HT-29 (cell line): ENCODE data around the gene FYTTD1. TPM values are rescaled to one million over a fixed set of nuclear protein-coding genes. Genes with fewer than 3 reads are reported as not detected.

Experiments used
- DNase-seq: peaks from one replicate; pipeline ENCODE4 v3.0.0-alpha.2; 2015; ENCODE audit warnings: low spot score
- total RNA-seq: library from RNA; depleted of rRNA; stranded (reverse); fragments of >200 nt; shearing (Covaris generic); gene quantifications from 2 replicates; pipeline ENCODE4 v1.2.3, GENCODE V29; 2014

The FYTTD1 gene
- total RNA-seq, 1 experiment from 2014 or later = 29.2 TPM

DNA sequence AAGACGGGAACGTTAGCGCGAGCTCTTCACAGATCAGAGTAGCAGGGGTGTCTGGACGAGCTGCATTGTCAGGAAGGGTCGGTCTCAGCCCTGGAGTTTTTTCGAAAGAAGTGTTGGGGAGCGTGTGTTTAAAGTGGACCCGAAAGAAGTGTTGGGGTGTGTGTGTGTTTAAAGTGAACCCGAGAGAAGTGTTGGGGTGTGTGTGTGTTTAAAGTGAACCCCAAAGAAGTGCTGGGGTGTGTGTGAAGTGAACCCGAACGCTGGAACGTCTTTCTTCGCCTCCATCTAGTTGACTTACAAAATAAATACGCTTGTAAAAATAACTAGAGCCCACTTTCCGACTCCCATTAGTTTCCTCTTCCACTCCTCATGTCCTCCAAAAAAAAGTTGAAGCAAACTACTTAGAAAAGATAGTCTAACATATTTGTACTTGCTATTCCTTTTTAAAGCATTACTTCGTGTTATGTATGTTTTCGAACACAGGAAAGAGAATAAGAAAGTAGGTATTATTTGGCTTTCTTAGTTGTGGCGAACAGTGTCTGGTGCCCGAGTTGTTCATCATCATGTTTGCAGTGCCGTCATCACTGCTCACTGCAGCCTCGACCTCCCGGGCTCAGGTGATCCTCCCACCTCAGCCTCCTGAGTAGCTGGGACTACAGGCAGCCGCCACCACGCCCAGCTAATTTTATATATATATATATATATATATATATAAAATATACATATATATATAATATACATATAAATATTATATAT lies 42.4 kb downstream of the FYTTD1 start:
- peak; percentile 52 for DNase-seq

DNA sequence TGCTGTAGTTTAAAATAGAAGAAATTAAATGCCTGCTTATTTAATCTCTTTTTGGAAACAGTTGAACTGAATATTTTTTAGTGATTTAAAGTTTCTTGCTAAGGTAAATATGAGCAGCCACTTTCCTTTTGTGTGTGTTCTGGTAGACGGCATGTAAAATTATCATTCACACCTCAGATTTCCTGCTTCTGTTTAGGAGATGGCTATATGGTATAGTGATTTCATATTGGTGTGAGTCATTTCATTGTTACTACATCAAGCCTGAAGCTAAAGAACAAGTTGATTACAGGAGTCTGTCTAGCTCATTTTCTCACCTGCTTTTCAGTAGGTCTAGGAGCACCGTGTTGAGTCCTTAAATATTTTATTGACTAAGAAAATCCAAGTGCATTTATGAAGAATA lies 43.6 kb downstream of the FYTTD1 start:
- DNase-seq = peak; percentile 36

DNA sequence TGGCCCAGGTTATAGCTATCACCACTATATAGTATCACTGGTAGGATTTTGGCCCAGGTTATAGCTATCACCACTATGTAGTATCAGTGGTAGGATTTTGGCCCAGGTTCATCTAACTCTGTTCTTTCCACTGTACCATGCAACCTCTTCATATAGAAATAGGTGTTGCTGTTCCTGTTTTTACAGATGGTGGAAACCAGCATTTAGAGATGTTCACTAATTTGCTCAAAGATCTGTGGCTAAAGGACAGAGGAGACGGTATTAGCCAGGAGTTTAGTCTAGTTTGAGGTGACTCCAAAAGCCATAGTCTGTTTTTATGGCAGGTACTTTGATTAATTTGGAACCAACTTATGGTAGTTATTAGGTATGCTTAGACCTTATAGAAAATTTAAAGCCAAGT lies 44.4 kb downstream of the FYTTD1 start:
- DNase-seq = no peak

DNA sequence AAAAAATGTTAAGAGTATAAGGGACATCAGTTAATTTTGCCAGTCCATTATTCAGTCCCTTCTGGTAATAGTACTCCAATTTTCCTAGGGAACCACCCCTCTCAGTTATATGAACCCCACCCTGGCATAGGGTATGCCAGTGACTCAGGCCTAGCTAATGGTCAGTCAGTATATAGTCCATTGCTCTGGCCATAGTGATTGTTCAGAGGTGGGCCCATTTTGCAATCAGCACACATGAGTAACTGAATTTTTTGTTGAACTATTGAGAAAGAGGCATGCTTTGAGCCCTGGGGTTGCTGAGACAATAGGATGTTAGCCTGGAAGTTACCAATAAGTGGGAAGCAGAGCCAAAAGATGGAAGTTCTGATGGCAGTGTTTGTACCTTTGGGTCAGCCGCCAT lies 45.5 kb downstream of the FYTTD1 start:
- DNase-seq = no peak

DNA sequence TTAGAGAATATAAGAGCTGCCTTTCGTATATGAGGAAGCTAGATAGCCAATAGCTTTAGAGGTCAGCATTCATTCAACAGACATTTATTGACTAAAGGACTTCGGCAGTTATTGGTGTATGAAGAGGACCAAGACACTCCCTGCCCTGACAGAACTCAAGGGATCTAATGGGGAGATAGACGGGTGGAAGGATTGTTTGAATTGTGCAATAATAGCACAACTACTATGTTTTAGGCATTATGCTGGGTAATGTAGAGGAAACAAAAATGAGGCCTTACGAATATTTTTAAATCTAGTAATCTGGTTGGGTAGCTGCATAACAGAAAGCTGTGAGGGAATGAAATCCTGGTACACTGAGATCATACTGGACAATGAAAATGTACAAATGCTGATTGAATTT lies 46.4 kb downstream of the FYTTD1 start:
- no peak for DNase-seq

DNA sequence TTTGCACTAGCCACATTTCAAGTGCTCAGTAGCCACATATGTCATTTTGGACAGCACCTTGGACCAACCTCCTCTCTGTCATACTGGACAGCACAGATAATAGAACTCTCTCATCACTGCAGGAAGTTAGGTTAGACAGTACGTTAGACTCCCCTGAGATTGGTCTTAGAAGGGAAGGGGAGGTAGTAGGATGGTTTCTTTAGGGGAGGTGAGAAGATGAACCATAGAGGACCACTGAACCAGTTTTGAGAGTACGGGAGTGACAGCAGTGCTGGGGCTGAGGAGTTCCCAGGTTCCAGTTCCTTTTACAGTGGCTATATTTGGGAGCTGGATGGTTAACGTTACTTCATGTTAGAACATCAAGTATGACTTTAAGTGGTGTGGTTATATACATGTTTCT lies 49.2 kb downstream of the FYTTD1 start:
- no peak for DNase-seq

DNA sequence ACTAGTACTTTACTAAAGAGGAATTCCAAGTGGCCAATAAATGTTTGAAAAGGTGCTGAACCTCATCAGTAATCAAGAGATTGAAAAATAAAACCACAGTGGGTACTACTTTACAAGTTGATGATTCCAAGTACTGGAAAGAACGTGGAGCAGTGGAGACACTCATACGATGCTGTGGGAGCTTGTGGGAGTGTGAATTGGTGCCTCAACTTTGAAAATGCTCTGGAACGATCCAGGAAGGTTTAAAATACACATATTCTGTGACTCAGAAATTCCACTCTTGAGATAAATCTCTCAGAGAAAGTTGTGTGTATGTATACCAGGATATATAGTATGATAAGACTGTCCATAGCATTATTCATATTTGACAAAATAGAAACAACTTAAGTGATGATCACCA lies 50.7 kb downstream of the FYTTD1 start:
- no peak for DNase-seq

DNA sequence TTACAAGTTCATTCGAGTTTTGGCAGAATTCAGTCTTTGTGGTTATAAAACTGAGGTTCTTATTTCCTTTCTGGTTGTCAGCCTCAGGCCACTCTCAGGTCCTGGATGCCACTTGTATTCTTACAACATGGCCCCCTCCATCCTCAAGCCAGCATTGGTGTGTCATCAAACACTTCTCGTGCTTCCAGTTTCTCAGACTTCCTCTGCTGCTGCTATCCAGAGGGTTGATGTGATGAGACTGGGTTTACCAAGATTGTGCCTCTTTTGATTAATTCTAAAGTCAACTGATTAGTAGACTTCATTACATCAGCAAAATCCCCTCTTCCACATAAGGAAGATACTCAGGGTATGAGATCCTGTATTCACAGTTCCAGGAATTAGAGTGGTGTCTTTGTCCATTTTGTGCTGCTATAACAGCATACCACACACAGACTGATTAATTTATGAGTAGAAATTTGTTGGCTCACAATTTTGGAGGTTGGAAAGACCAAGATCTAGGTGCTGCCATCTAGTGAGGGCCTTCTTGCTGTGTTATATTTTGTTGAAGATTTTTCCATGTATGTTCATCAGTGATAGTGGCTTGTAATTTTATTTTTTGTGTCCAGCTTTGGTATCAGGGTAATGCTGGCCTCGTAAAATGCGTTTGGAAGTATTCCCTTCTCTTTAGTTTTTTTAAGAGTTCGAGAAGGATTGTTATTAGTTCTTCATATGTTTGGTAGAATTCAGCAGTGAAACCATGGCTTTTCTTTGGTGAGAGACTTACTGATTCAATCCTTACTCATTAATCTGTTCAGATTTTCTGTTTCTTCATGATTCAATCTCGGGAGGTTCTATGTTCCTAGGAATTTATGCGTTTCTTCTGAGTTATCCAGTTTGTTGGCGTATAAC lies 52.5 kb downstream of the FYTTD1 start:
- peak; percentile 56 for DNase-seq

DNA sequence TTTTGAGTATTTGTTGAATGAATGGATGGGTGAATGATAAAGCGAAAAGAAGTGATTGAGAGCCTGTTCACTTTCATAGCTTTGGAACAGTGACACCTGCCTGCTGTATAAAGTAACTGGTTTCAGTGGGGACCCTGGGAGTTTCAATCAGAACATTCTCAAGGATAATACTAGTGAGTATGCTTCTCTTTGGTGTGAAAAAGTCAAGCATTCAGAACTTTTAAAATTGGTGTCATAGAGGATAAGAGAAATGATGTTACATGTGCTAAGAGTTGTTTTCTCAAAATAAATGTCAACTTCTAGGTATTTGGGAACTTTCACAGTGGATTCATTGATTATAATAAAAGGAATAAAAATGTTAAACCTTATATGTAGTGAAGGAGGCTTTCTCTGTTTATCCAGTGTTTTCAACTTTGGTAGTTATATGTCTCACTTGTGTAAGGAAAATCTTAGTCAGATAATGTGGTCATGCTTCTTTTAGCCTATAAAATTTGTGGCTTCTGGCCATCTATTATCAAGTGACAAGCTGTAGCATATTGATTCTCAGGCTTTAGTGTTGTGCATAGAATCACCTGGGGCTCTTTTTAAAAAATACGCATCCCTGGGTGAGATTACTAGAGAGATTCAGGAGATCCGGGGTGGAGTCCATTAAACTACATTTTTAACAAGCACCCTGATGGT lies 53.2 kb downstream of the FYTTD1 start:
- DNase-seq = no peak

DNA sequence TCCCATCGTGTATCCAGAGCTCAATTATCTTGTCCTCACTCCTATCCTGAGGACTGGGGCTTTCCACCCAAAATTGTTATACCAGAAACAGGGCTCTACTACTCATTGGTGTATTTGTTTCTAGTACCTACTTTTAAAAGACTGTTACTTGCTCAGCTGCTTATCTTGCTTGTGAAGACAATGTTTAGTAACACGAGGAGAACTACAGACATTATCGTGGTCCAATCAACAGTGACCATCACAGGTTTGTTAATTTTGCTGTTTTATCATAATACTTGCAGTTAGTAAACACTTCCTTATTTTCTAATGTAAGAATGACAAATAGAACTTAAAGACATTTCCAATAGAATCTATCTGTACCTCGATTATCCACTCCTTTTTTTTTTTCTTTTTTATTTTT lies 54.8 kb downstream of the FYTTD1 start:
- no peak for DNase-seq

DNA sequence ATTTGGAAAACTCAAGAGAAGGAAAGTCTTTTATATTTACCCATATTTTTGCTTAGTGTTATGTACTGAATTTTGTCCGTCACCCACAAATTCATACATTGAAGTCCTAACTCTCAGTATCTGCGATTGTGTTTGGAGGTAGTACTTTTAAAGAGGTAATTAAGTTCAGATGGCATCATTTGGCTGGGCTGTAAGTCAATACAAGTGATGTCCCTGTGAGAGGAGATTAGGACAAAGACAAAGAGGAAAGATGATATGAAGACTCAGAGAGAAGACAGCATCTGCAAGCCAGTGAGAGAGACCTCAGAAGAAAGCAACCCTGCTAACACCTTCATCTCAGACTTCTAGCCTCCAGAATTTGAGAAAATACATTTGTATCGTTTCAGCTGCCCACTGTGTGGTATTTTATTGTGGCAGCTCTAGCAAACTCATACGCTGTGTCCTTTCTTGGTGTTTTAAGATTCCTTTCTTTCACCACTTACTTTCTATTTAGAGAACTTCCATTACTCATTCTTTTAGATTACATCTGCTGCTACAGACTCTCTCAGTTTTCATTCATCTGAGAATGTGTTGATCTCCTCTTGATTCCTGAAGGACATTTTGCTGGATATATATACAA lies 58.4 kb downstream of the FYTTD1 start:
- DNase-seq = no peak

DNA sequence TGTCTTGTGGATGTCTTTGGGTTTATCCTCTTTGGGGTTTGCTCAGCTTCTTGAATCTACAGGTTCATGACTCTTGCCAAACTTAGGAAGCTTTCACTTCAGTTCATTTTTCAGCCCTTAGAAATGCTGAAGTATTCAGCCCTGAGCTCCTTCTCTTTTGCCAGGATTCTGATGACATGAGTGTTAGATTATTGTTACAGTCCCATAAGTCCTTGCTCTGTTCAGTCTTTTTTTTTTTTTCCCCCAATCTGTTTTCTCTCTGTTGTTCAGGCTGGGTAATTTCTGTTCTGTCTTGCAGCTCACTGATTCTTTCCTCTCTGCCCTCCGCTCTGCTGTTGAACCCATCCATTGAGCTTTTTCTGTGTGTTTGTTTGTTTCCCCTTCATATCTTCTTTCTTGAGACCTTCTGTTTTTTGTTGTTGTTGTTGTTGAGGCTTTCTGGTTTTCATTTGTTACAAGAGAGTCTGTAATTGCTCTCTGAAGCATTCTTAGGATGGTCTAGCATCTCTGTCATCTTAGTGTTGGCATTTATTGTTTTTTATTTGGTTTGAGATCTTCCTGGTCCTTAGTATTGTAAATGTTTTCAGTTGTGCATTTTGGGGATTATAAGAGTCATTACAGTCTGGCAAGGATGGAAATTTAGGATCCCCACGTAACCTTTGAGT lies 59.8 kb downstream of the FYTTD1 start:
- DNase-seq = no peak

DNA sequence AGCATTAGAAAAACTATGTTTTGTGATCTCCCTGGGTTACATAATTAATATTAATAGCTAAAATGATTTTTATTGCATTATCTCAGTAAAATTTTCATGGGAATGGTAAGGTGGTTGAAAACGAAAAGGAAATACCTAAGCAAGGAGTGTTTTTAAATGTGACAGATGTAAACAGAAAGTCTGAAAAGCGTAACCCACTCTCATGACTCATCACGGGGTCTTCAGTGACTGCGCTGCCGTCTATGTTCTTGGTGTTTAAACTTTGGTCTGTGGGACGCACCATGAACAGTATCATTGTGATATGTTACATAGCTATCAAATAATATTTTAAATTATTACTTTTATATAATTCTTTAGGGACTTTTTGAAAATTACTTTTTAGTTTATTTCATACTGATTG lies 61.2 kb downstream of the FYTTD1 start:
- DNase-seq = no peak

DNA sequence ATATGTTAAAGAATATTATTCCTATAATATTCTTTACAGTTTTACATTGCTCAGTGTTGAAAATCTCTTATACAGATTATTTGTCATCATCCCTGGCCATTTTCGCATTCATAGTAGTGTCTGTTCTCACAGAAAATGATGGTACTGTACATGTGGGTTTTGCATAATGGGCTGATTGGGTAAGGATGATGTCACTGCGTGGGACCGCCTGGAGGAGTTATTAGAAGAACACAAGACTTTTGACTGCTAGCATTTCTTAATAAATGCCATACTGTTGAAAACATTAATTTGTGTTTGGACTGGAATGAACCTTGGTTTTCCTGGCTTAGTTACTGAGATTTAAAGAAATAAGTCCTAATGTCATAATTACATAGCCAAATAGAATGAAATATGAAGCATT lies 61.7 kb downstream of the FYTTD1 start:
- no peak for DNase-seq

DNA sequence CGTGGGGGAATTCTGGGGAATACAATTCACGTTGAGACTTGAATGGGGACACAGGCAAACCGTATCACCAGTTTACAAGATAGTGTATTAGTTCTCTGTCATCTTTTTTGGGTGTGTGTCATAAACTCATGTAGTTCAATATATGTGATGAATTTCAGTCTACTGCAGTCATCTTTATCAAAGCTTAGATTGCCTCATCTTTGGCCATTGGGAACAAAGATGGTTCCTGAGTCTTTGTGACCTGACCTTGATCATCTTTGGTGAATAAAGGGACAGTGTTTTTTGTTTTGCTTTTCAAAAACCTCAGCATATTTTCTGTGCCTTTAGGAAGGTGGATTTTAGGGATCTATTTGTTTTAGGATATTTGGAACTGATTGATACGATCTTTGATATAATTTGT lies 64.7 kb downstream of the FYTTD1 start:
- DNase-seq = no peak

DNA sequence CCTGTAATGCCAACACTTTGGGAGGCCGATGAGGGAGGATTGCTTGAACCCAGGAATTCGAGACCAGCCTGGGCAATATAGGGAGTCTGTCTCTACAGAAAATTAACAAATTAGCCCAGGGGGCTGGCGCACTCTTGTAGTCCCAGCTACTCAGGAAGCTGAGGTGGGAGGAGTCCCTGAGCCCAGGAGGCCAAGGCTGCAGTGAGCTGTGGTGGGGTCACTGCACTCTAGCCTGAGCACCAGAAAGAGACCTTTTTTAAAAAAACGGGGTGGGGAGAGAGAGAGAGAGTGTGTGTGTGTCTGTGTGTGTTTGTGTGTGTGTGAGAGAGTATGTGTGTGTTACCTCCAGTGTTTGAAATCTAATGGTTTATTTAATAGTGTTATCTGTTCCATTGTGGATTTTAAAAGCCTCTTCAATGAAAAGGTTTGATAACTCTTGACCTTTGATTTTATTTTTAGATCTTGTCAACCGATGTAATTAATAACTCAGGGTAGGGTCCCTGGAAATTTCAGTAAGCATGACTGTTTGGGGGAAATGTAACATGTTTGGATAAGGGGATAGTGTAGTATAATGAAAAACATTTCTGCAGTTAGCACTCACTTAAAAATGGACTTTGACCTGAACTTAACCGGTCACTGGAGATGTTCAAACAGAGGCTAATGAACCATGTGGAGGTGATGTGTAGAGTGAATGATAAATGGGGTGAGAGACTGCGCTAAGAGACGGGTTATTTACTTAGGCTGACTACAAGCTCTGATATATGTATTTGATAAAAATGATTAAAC lies 71.1 kb downstream of the FYTTD1 start:
- peak; percentile 58 for DNase-seq

DNA sequence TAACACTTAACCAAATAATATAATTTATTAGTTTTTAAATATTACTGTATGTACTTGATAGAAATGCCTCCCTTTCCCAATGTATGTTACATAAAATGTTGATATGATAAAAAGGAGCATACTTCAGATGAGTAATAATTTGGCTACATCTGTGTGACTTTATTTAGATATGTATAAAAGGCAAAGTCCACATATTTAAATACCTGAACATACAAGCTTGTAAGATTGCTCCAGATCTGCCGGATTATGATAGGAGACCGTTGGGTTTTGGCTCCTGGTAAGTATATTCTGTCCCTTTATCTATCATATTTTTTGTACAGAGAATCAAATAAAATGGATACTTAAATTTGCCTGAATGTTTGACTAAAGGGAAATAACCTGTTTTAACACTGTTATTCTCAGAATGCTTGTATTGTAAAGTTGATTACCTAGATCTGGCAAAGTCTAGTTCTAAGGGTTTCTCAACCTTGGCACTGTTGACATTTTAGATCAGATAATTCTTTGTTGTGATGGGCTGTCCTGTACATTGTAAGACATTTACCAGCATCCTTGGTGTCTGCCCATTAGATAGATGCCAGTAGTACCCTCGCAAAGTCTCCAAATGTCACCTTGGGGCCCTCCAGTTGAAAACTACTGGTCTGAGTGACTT lies 79.8 kb downstream of the FYTTD1 start:
- DNase-seq = no peak

DNA sequence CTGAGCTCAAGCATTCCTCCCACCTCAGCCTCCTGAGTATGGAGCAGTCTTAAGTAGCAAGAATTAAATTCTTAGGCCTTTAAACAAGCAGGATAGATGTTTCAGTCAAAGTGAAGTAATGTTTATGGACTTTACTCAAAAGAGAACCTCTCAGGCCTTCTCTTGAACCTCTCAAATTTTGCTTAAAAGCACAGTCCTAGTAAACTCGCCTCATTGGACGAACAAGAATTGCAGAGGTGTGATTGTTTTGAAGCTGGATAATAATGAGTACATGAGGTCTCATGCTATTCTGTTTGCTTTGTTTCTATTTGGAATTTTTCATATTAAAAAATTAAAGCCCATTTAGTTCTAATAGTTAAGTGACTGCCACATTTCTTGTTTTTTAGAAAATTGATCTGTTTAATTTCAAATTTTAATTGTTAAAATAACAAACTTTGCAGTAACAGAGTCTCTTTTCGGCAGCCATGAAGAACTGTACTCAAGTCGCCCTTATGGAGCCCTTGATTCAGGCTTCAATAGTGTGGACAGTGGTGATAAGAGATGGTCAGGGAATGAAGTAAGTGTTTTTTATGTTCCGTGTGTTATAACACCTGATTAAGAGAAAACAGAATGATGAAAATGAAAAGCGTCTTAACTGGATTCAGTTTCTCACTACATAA lies 80.8 kb downstream of the FYTTD1 start:
- no peak for DNase-seq

DNA sequence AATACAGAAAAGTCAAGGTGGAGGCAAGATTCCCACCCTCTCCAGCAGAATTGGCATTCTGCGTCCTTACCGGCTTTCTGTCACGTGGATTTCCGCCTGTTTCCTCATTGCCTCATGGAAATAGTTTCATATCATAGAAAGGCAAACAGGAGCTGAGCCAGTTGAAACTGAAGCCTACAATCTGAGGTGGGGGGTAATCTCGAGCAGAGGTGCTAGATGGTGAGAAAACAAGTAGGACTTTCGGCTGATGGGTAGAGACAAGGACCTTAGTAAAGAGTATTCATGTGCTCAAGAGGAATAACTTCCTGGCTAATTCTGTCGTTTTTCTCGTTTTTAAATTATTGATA lies 81.3 kb downstream of the FYTTD1 start:
- no peak for DNase-seq
